Activated naive CD8-positive, alpha-beta T cell (primary cell): Measurements from ENCODE around the gene ZDHHC14.
"Not testable (repeated sequence)": the region's sequence is repeated elsewhere in the genome, so short reads cannot be mapped to it uniquely, and the experiment has no call there.

Source experiments
- H3K27ac Mint-ChIP-seq: one replicate; pipeline ENCODE4 v1.8.0; 2021; ENCODE audit warnings: mixed read lengths
- H3K27me3 Mint-ChIP-seq: one replicate; pipeline ENCODE4 v1.8.0; 2021; ENCODE audit warnings: mixed read lengths
- H3K36me3 Mint-ChIP-seq: one replicate; pipeline ENCODE4 v1.8.0; 2021; ENCODE audit warnings: mixed read lengths
- H3K4me1 Mint-ChIP-seq: one replicate; pipeline ENCODE4 v1.8.0; 2021; ENCODE audit warnings: low read depth, mixed read lengths
- H3K4me3 Mint-ChIP-seq: one replicate; pipeline ENCODE4 v1.8.0; 2021; ENCODE audit warnings: mild to moderate bottlenecking, mixed read lengths
- H3K9me3 Mint-ChIP-seq: one replicate; pipeline ENCODE4 v1.8.0; 2021; ENCODE audit warnings: low read depth, mixed read lengths

The ZDHHC14 gene

DNA sequence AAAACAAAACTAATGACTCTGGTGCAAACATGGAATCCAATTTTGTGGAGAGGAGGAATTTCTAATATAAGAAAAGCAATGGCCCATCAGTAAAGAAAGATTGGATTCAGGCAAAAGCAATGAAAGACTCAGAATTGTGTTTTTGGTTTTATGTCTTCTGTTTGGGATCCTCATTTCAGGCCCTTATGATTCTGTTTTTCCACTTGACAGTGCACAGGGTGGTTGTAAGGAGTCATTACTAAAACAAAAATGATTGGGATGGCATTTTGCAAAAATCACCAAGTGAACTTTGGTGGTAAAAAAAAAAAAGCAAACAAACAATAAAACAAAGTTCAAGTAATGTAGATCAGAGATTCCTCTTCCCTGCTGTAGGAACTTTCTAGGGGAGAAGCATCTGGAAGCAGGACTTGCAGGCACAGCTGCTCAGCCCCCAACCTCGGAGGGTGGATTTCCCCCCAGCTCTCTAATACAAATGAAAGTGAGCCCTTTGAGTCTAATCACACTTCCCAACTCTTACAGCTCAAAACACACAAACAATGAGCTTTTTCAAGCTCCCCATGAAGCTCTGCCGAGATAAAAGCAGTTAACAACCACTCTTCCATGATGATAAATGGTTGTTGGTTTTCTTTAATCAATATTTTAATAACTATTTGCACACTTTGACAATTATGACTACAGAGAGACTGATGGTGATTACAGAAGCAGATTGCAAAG is 177.7 kb downstream of the ZDHHC14 start:
- no peaks in the 10 kb centered on the region for H3K36me3 Mint-ChIP-seq
- H3K4me1 Mint-ChIP-seq = peaks cover 6% of the 10 kb centered on the region
- H3K27ac Mint-ChIP-seq = no peak overlapping the region

DNA sequence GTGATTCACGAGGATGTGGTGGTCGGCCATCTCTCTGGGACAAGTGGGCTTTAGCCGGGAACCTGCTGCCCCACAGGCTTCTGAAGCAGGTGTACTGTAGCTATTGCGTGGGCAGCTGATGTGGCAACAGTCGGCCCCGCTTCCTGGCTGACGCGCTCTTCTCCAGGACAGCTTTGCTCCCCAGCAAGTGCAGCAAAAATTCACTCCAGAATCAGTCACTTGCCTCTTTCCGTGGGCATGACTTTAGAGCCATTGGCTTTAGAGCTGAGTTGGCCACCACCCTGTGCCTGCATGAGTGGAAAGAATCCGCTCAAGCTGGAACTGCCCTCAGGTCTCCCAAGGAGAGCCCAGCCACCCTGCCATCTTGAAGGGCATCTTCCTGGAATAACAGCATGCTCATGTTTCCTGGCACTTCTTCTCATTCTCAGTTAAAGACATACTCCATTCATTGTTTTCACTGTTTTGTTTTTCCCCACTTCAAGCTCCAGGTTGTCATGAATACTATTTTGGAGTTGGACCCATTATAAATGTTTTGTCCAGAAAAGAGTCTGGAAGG is 178.3 kb downstream of the ZDHHC14 start:
- Mint-ChIP-seq H3K27me3 (no peaks in the 10 kb centered on the region), H3K27ac (no peak overlapping the region), H3K4me3 (no peak overlapping the region), H3K9me3 (no peaks in the 10 kb centered on the region), H3K4me1 (peaks cover 8% of the 10 kb centered on the region), H3K36me3 (no peaks in the 10 kb centered on the region)

More for the DNA sequence above, 177.7 kb downstream of the ZDHHC14 start:
- no peak overlapping the region for H3K4me3 Mint-ChIP-seq
- no peaks in the 10 kb centered on the region for H3K9me3 Mint-ChIP-seq
- no peaks in the 10 kb centered on the region for H3K27me3 Mint-ChIP-seq

DNA sequence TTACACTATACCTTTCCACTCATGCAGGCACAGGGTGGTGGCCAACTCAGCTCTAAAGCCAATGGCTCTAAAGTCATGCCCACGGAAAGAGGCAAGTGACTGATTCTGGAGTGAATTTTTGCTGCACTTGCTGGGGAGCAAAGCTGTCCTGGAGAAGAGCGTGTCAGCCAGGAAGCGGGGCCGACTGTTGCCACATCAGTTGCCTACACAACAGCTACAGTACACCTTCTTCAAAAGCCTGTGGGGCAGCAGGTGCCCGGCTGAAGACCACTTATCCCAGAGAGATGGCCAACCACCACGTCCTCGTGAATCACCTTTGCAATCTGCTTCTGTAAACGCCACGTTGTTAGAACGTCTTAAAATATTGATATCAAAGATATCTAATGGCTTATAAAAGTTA is 179.1 kb downstream of the ZDHHC14 start:
- not testable (repeated sequence) for H3K27me3 Mint-ChIP-seq, H3K9me3 Mint-ChIP-seq, H3K36me3 Mint-ChIP-seq, H3K4me1 Mint-ChIP-seq, H3K27ac Mint-ChIP-seq, H3K4me3 Mint-ChIP-seq

DNA sequence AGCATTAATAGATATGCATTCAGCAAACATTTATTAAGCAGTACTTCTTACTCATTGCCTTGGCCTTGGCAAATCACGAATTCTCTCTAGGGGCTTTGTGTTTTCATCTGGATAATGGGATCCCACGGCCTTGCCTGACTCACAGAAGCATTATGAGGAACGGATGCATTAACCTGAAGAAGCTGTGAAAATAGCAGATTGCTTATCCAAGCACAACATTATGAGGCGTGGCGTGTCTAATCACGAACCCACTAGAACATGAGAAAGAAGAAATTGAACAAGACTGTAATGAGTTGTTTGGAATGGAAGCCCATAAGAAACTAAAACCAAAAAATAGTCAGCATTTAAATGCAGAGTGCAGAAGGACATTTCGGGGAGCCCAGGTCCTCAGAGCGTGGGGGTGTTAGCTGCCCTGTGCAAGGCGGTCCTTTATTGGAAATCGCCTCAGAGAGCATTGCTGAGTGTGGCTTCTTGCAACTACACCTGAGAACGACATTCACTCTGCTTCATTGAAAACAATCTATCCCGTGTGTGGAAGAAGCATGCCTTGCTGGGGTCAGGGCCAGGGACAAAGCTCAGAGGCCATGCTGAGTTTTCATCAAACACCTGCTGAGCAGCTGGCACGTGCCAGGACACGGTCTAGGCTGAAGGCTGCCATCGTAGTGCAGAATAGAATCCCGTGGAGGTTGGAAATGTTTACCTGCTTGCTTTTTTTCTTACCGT is 179.9 kb downstream of the ZDHHC14 start:
- no peaks in the 10 kb centered on the region for H3K9me3 Mint-ChIP-seq
- H3K4me1 Mint-ChIP-seq = peaks cover 8% of the 10 kb centered on the region
- H3K36me3 Mint-ChIP-seq = no peaks in the 10 kb centered on the region

DNA sequence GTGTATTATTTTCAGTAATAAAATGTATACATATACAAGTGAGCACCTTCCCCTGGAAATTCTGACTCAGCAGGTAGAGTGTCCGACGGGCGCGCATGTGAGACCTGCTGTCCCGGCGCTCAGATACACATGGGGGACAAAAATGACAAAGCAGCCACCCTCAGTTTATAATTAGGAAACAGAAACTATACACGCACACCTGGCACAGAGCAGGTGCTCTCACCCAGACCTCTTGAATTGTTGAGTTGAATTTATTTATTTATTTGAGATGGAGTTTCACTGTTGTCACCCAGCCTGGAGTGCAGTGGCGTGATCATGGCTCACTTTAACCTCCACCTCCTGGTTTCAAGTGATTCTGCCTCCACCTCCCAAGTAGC is 180.4 kb downstream of the ZDHHC14 start:
- H3K27me3 Mint-ChIP-seq = no peaks in the 10 kb centered on the region
- H3K4me3 Mint-ChIP-seq = no peak overlapping the region
- peaks cover 8% of the 10 kb centered on the region for H3K4me1 Mint-ChIP-seq
- no peaks in the 10 kb centered on the region for H3K9me3 Mint-ChIP-seq
- no peak overlapping the region for H3K27ac Mint-ChIP-seq
- no peaks in the 10 kb centered on the region for H3K36me3 Mint-ChIP-seq

More for the DNA sequence above, 179.9 kb downstream of the ZDHHC14 start:
- Mint-ChIP-seq H3K27me3 (no peaks in the 10 kb centered on the region), H3K27ac (no peak overlapping the region), H3K4me3 (no peak overlapping the region)

DNA sequence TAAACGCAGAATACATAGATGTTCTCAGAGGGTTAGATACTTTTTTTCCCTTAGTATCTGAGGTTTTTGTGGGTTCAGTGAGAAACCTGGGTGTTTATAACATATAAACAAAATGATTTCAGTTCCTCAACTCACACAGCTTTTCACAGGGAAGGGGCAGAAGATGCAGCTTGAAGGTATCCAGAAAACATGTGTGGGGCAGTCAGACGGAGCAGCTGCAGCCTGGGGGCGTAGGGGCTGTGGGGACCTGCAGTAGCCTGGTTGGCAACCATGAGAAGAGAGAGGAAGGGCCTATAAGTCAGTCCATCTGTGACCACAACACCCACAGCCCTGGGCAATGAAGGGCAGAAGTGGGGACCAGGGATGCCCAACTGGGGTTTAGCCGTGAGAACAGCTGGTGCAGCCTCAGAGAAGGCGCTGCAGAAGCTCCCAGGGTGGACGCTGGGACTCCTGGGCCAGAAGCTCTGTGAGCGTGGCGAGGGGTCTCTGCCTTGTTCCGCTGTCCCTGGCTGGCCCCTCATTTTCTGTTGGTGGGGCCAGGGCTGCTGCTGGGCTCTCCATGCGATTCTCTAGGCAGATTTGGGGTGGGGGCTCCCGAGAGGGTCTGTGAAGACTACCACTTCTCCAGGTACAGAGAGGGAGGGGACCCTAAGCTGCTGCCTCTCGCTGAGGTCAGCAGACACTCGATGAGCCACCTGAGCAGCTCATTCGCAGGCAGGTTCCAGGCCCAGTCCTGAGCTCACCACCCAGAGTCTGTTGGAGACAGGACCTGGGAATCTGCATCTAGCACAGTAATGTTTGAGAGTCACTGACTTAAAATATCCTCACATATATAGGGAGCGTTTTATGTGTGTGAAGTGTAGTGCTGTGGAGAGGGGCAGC is 181.2 kb downstream of the ZDHHC14 start:
- Mint-ChIP-seq H3K9me3 (no peaks in the 10 kb centered on the region), H3K27ac (peak overlapping the region; percentile 28), H3K4me1 (peaks cover 8% of the 10 kb centered on the region), H3K4me3 (no peak overlapping the region), H3K36me3 (no peaks in the 10 kb centered on the region), H3K27me3 (no peaks in the 10 kb centered on the region)

DNA sequence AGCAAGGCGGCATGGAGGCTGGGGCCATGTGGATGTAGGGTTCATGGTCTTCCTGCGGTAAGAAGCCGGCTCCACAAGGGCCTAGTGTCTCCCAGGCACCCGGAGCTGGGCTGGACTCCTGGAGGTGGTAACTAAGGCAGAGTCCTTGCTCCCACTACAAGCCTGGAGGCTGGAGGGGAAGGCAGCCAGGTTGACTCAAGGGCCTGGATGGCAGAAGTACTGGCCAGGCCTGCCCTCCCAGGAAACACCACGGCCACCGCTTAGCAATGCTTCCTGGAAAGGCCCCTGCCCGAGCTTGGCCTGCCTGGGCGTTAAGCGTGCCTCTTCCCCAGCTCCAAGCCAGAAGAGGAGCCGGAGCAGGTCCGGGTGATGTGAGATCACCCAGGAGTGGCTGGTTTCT is 182.0 kb downstream of the ZDHHC14 start:
- no peaks in the 10 kb centered on the region for H3K27me3 Mint-ChIP-seq
- peaks cover 8% of the 10 kb centered on the region for H3K4me1 Mint-ChIP-seq
- no peak overlapping the region for H3K4me3 Mint-ChIP-seq
- H3K27ac Mint-ChIP-seq = no peak overlapping the region
- H3K36me3 Mint-ChIP-seq = no peaks in the 10 kb centered on the region
- H3K9me3 Mint-ChIP-seq = no peaks in the 10 kb centered on the region

DNA sequence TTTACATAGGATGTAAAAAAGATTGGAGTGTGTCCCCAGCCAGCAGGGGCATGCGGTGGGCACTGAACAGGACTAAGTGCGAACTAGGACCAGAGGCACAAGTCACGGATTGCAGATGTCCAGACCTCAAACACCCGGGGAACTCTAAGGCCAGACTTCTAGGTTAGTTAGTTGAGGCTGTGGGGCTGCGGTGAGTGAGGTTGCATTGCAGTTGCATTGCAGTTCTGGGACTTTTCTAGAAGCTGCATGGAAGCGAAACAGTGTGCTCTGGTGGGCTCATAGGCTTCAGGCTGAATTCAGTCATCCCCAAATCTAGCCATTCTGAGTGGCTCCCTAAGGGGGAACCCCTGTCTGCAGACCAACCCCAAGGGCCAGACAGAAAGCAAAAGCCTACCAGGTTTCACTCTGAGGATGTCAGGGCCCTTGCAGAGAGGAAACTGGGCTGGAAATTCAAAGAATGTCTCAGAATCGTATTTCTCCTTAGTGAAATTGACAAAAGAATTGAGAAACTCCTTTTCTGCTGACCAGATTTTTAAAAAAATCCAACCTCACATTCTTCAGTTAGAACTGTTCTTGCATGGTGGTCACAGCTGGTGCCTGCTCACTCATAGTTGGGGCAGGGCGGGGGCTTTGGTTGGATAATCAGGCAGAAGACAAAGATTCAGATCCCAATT is 182.8 kb downstream of the ZDHHC14 start:
- Mint-ChIP-seq H3K4me3 (no peak overlapping the region), H3K36me3 (no peaks in the 10 kb centered on the region), H3K4me1 (peaks cover 6% of the 10 kb centered on the region), H3K27me3 (no peaks in the 10 kb centered on the region), H3K27ac (no peak overlapping the region), H3K9me3 (no peaks in the 10 kb centered on the region)

DNA sequence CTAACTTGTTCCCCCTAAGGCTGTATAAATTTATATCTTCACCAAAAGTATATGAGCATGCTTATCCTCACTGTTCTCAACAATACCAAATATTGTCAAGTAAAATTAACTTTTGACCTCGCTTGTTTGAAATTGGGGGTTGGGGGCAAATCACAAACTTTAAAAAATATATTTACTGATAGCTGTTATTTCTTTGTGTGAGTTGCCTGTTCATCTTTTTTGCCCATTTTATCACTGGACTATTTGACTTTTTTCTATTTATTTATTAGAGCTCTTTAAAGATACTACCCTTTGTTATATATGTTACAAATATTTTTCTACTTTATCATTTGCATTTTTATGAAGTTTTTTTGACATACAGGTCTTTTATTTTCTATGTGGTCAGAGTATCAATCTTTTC is 187.7 kb downstream of the ZDHHC14 start:
- no peaks in the 10 kb centered on the region for H3K9me3 Mint-ChIP-seq
- no peak overlapping the region for H3K4me3 Mint-ChIP-seq
- no peaks in the 10 kb centered on the region for H3K36me3 Mint-ChIP-seq
- H3K27ac Mint-ChIP-seq = no peak overlapping the region
- H3K27me3 Mint-ChIP-seq = no peaks in the 10 kb centered on the region
- peaks cover 19% of the 10 kb centered on the region for H3K4me1 Mint-ChIP-seq

DNA sequence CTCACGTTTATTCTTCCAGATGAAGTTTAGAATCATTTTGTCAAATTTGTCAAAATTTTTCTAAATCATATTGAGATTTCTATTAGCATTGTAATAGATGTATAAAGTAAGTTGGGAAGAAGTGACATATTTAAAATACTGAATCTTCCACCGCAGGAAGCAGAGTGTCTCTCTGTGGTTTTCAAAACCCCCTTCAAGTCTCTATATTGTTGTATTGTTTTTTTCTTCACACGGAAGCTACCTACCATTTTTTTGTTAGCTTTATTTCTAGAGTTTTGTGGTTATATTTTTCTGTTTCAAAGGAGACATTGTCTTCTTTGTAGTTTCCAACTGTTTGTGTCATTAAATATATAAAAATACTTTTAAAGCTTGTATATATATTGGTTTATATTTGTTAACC is 188.6 kb downstream of the ZDHHC14 start:
- H3K4me3 Mint-ChIP-seq = peak overlapping the region; percentile 11
- H3K36me3 Mint-ChIP-seq = no peaks in the 10 kb centered on the region
- no peaks in the 10 kb centered on the region for H3K27me3 Mint-ChIP-seq
- no peaks in the 10 kb centered on the region for H3K9me3 Mint-ChIP-seq
- H3K27ac Mint-ChIP-seq = no peak overlapping the region
- peaks cover 17% of the 10 kb centered on the region for H3K4me1 Mint-ChIP-seq

DNA sequence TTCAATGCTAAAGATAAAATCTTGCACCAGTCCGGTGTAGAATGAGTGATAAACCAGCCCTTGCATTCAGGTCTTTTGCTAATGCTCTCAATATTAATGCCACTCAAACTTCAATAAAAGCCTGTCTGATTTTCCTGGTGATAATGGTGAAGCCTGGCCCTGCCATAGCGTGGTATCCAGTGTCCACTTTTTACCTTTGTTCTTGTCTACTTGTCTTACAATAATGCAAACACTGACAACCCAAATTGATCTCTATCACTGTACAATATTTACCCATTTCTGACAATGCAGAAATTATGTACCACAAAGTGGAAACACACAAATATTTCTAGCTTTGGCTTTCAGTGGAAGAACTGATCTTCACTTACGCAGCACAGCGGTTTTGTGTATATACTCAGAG is 189.1 kb downstream of the ZDHHC14 start:
- Mint-ChIP-seq H3K27me3 (no peaks in the 10 kb centered on the region), H3K27ac (peak overlapping the region; percentile 80), H3K4me1 (peaks cover 17% of the 10 kb centered on the region), H3K9me3 (no peaks in the 10 kb centered on the region), H3K4me3 (peak overlapping the region; percentile 12), H3K36me3 (no peaks in the 10 kb centered on the region)

DNA sequence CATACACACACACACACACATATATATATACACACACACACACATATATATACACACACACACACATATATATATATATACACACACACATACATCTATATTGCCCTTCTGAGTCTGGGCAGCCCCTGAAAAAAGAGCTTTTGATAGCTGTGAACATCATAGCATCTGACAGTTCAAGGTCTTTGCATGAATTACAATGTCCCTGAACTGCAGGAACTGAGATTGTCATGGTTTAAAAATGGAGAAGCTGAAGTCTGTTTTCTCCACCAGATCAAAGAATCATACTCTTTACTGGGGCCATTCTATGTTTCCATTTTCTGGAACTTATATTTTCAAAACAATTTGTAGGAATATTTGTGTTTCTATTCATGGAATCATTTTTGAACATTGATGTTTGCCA is 189.8 kb downstream of the ZDHHC14 start:
- H3K27me3 Mint-ChIP-seq = no peaks in the 10 kb centered on the region

DNA sequence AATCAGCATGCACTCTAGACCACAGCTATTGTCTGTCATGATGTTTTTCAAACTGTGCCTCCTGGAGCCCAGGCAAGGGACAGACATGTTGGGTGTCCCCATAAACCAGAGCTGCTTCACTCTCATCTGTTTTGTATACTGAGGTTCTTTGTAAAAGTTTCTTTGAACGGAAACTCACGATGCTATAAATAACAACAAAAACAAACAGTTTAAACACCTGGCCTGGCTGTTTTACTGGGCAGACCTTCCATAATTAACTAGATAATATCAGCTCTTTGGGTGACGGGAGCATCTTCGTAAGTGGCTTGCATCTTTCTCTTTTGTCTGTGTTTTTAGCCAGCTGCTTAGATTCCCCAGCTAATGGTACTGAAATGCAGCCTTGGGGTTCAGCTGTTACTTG is 190.3 kb downstream of the ZDHHC14 start:
- Mint-ChIP-seq H3K4me3 (no peak overlapping the region), H3K27ac (no peak overlapping the region), H3K9me3 (no peaks in the 10 kb centered on the region), H3K4me1 (peaks cover 17% of the 10 kb centered on the region), H3K36me3 (no peaks in the 10 kb centered on the region), H3K27me3 (no peaks in the 10 kb centered on the region)

More for the DNA sequence above, 189.8 kb downstream of the ZDHHC14 start:
- Mint-ChIP-seq H3K9me3 (no peaks in the 10 kb centered on the region), H3K36me3 (no peaks in the 10 kb centered on the region), H3K27ac (no peak overlapping the region), H3K4me3 (no peak overlapping the region), H3K4me1 (peaks cover 17% of the 10 kb centered on the region)

DNA sequence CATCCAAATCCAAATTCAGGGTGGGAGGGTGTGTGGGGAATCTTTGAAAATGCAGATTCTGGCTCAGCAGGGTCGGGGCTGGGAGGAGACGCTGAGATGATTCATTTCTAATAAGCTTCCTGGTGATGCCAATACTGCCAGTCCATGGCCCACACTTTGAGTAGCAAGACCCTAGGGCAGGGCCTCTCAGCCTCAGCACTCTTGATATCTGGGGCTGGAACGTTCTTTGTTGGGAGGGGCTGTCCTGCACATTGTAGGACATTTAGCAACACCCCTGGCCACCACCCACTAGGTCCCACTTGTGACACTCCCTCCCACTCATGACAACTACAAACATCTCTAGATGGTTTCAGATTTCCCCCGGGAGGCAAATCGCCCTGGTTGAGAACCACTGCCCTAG is 191.0 kb downstream of the ZDHHC14 start:
- no peak overlapping the region for H3K27ac Mint-ChIP-seq
- H3K4me3 Mint-ChIP-seq = no peak overlapping the region
- H3K36me3 Mint-ChIP-seq = no peaks in the 10 kb centered on the region
- no peaks in the 10 kb centered on the region for H3K9me3 Mint-ChIP-seq
- H3K27me3 Mint-ChIP-seq = no peaks in the 10 kb centered on the region
- peaks cover 17% of the 10 kb centered on the region for H3K4me1 Mint-ChIP-seq
